Measurements from ENCODE around the gene NME1.

The NME1 gene

GRCh38 chr17:51189162-51189561, 35.8 kb downstream of the NME1 start:
- peak overlapping the region in 1 of 2 donors; percentile 55 for H3K27ac Mint-ChIP-seq
- peaks cover 62% of the 10 kb centered on the region for H3K36me3 Mint-ChIP-seq (ENCODE audit: insufficient read depth)
- no peak for DNase-seq

DNA sequence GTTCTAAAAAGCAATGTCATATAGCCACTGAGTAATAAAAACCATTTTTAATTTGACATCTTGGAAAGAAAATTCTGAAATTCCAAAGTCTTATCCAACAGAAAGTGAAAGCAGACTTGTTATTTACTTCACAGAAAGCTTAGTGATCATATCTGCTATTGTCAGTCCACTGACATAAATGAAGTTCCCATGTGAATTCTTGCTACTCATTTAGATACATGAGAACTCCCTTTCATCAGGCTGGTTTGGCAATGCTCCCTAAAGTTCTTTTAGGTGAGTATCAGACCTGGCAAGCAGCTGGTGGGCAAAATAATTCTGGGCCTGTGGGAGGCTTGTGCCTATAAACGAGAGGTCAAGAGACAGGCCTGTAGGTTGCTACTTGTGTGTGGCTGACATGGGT, 36.3 kb downstream of the NME1 start:
- DNase-seq (no peak), ATAC-seq (replicated peaks) (no peak)
- no peaks in the 10 kb centered on the region for H3K9me3 Mint-ChIP-seq
- no peak overlapping the region for H3K4me3 Mint-ChIP-seq
- H3K4me1 Mint-ChIP-seq (ENCODE audit: low read depth in 2 of 2): no peaks in the 10 kb centered on the region
- no peaks in the 10 kb centered on the region for H3K27me3 Mint-ChIP-seq
- H3K27ac Mint-ChIP-seq: peak overlapping the region in 1 of 2 donors; percentile 55
- peaks cover 67% of the 10 kb centered on the region for H3K36me3 Mint-ChIP-seq (ENCODE audit: insufficient read depth)

More at GRCh38 chr17:51189162-51189561, 35.8 kb downstream of the NME1 start:
- no peak for ATAC-seq (replicated peaks)
- H3K27me3 Mint-ChIP-seq: no peaks in the 10 kb centered on the region
- no peak overlapping the region for H3K4me3 Mint-ChIP-seq
- H3K4me1 Mint-ChIP-seq (ENCODE audit: low read depth in 2 of 2): no peaks in the 10 kb centered on the region
- H3K9me3 Mint-ChIP-seq: no peaks in the 10 kb centered on the region

DNA sequence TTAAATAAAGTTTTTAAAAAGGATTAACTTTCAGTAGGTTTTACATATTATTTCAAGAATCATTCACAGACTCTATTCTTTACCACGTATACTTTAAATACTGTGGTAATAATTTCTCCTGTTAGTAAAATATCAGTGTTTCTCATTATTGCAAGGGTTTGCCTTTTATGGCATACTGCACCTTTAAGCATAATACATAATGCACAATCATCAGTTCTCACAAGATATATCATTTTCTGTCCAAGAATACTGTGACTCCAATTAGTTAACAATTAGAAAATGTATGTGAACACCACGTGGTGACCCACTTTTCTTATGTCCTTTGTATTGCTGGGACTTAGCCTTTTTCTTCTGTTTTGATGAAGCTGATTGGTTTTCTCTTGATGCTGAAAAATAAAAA, 38.5 kb downstream of the NME1 start:
- Mint-ChIP-seq H3K27ac (no peak overlapping the region), H3K27me3 (no peaks in the 10 kb centered on the region), H3K4me1 (ENCODE audit: low read depth in 2 of 2) (no peaks in the 10 kb centered on the region), H3K36me3 (ENCODE audit: insufficient read depth) (peaks cover 63% of the 10 kb centered on the region), H3K4me3 (no peak overlapping the region), H3K9me3 (no peaks in the 10 kb centered on the region)
- ATAC-seq (replicated peaks): no peak
- DNase-seq: no peak

GRCh38 chr17:51197754-51198153, 44.4 kb downstream of the NME1 start:
- Mint-ChIP-seq H3K27me3 (no peaks in the 10 kb centered on the region), H3K4me3 (no peak overlapping the region), H3K27ac (peak overlapping the region; percentile 6 to 39), H3K9me3 (no peaks in the 10 kb centered on the region), H3K4me1 (ENCODE audit: low read depth in 2 of 2) (peaks cover 0 to 3% of the 10 kb centered on the region in 2 donors), H3K36me3 (ENCODE audit: insufficient read depth) (peaks cover 57% of the 10 kb centered on the region)
- DNase-seq (no peak), ATAC-seq (replicated peaks) (no peak)

DNA sequence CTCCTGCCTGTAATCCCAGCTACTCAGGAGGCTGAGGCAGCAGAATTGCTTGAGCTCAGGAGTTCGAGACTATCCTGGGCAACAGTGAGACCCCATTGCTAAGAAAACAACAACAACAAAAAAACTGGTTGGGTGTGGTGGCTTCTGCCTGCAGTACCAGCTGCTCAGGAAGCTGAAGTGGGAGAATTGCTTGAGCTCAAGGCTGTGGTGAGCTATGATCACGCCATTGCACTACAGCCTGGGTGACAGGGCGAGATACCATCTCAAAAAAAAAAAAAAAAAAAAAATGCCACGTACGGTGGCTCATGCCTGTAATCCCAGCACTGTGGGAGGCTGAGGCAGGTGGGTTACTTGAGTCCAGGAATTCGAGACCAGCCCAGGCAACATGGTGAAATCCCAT, 46.9 kb downstream of the NME1 start:
- Mint-ChIP-seq H3K27me3 (no peaks in the 10 kb centered on the region), H3K9me3 (no peaks in the 10 kb centered on the region), H3K27ac (peak overlapping the region in 1 of 2 donors; percentile 83), H3K4me3 (peak overlapping the region in 1 of 2 donors; percentile 10), H3K36me3 (ENCODE audit: insufficient read depth) (peaks cover 58% of the 10 kb centered on the region), H3K4me1 (ENCODE audit: low read depth in 2 of 2) (peaks cover 0 to 3% of the 10 kb centered on the region in 2 donors)
- ATAC-seq (replicated peaks): peak; percentile 86
- DNase-seq: peak in 1 of 3 experiments; percentile 1

DNA sequence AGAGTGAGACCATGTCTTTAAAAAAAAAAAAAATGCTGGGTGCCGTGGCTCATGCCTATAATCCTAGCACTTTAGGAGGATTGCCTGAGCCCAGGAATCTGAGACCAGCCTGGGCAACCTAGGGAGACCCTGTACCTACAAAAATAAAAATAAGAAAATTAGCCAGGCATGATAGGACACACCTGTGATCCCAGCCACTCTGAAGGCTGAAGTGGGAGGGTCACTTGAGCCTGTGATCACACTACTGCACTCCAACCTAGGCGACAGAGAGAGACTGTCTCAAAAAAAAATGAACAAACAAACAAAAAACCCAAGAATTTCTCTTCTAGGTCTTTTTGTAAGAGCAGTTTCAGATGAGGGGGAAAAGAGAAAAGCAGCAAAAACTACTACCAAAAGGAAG, 47.5 kb downstream of the NME1 start:
- ATAC-seq (replicated peaks) (no peak), DNase-seq (no peak)
- Mint-ChIP-seq H3K4me1 (ENCODE audit: low read depth in 2 of 2) (peaks cover 0 to 3% of the 10 kb centered on the region in 2 donors), H3K27ac (peak overlapping the region; percentile 10 to 83), H3K36me3 (ENCODE audit: insufficient read depth) (peaks cover 64% of the 10 kb centered on the region), H3K9me3 (no peaks in the 10 kb centered on the region), H3K27me3 (no peaks in the 10 kb centered on the region), H3K4me3 (peak overlapping the region in 1 of 2 donors; percentile 10)

- ATAC-seq (replicated peaks): no peak
- no peak overlapping the region for H3K27ac Mint-ChIP-seq
- H3K4me3 Mint-ChIP-seq: no peak overlapping the region
- no peaks in the 10 kb centered on the region for H3K9me3 Mint-ChIP-seq
- H3K36me3 Mint-ChIP-seq (ENCODE audit: insufficient read depth): peaks cover 69% of the 10 kb centered on the region
- H3K4me1 Mint-ChIP-seq (ENCODE audit: low read depth in 2 of 2): peaks cover 0 to 3% of the 10 kb centered on the region in 2 donors
- H3K27me3 Mint-ChIP-seq: no peaks in the 10 kb centered on the region
- no peak for DNase-seq
Measured at GRCh38 chr17:51203838-51204237, 50.5 kb downstream of the NME1 start.
